GM19324 (cell line): ENCODE measurements around the gene VKORC1L1.
"Not testable (repeated sequence)": the region's sequence is repeated elsewhere in the genome, so short reads cannot be mapped to it uniquely, and the experiment has no call there.

Experiments
- ATAC-seq: cut with Tn5 transposase; IDR thresholded peaks from one replicate; pipeline ENCODE4 v1.9.1; 2021; ENCODE audit warnings: mild to moderate bottlenecking, moderate library complexity; ENCODE audit not compliant: unreplicated experiment, low FRiP score

The VKORC1L1 gene

GRCh38 chr7:65927489-65928448 is 54.9 kb downstream of the VKORC1L1 start:
- no peak for ATAC-seq

GRCh38 chr7:65931685-65932084 is 58.8 kb downstream of the VKORC1L1 start:
- ATAC-seq: no peak

GRCh38 chr7:65937296-65937695 is 64.4 kb downstream of the VKORC1L1 start:
- ATAC-seq: no peak

DNA sequence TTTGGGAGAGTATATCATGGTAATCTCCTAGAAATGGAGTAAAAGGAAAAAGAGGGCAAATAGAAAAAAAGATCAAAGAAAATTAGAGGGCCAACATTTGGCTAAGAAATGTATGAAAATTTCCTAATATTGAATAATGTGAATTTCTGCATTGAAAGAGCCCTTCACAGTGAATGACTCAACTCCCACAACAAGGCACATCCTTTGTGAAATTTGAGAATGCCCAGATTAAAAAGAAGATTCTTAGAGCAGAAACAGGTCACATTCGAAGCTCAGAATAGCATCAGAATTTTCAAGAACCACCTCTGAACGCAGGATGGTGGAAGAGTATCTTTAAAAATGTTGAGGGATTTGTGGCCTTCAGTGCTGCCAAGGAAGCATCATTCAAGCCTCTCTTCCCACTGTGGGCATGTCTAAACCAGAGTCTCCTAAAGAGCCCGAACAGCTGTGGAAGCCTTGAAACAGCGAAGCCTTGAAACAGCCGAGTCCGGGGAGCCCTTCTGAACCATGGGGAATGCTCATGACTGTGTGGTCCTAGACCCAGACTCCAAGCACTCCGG is 65.5 kb downstream of the VKORC1L1 start:
- no peak for ATAC-seq

DNA sequence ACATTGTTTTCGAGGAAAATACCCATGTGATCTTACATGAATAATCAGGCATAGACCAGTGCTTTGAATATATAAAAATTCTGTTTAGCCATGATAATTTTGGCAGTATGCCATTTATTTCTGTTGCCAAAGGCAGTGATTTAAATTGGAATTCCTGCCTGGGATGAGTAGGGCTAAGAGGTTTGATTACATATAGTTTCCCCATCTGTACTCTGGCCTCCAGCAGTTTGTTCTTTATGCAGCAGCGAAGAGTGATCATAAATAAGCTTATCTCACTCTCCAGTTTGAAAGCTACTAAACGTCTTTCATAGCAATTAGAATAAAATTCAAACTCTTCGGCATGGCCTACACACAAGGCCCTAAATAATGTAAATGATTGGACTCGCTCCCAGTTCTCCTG is 72.9 kb downstream of the VKORC1L1 start:
- ATAC-seq: not testable (repeated sequence)

DNA sequence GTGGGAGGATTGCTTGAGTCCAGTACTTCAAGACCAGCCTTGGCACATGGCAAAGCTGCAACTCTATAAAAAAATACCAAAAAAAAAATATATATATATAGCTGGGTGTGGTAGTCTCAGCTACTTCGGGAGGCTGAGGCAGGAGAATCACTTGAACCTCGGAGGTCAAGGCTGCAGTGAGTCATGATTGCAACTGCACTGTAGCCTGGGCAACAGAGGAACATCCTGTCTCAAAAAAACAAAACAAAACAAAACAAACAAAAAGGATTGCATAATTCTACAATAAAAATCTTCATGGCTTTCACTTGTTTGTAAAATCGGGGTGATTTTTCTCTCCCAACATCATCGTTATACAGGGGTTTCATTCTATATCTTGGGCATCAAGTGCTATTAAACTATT is 74.0 kb downstream of the VKORC1L1 start:
- no peak for ATAC-seq

DNA sequence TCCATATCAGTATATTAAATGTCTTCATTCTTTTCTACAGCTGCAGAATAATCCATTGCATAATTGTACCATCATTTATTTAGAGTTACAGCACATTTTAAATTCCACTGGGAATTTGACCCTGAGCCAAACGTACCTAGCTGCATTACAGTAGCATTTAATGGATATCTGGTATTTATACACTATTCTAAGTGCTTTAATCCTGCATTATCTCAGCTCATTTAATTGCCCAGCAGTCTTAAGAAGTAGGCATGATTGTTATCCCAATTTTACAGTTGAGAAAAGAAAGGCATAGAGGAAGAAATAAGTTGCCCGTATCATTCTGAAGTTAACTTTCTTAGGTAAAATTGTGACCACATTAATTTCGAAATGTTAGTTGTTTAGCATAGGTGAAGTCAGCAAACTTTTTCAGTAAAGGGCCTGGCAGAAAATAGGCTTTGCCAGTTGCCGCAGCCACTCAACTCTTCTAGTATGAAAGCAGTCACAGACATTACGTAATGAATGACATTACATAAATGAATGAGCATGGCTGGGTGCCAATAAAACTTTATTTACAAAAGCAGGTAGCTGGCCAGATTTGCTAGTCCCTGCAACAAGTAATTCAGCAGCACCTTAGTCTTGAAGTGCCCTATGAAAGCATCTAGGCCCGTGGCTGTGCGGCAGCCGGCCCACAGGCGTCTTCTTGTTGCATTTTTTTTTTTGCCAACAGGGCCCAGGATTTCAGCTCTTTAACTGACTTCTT is 79.1 kb downstream of the VKORC1L1 start:
- no peak for ATAC-seq

DNA sequence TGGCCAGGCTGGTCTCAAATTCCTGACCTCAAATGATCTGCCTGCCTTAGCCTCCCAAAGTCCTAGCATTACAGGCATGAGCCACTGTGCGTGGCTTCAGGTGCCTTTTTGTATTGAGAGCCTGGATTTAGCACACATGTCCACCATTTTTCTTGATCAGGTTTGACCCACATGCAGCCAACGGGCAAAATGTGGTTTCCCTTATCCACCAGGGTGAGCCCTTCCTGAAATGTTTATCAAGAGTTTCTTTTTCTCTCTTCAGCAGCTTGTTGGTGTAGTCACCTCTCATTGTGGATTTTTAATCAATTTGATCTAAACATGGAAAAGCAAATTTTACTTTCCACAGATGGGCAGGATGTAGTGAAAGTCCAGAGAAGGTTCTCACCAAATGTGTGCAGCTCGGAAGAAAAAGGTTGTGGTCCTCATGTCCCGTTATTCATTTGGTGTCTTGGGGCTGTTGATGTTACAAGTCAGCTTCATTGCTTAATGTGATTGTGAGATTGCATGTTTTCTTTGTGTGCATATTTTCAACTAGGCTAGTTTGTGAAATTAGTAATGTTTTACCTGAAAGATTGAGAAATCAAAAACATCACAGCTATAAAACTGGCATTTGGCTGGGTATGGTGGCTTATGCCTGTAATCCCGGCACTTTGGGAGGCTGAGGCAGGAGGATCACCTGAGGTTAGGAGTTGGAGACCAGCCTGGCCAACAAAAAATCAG is 80.3 kb downstream of the VKORC1L1 start:
- no peak for ATAC-seq

DNA sequence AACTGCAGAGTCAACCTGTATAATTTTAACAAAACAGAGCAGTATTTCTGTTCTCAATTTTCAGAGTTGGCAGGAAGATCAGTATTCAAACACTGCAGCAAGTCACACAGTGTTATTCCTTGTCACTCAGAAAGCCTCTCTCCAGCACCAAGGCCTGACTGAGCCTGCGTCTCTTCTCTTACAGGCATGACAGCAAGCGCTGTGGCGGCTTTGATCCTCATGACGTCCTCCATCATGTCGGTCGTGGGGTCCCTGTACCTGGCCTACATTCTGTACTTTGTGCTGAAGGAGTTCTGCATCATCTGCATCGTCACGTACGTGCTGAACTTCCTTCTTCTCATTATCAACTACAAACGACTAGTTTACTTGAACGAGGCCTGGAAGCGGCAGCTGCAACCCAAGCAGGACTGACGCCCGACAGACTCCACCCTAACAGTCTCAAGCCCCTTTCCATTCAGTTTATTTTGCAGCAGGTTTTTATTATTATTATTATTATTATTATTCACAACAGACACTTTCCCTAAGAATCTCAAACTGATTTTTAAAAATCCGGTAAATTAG is 81.1 kb downstream of the VKORC1L1 start:
- no peak for ATAC-seq

DNA sequence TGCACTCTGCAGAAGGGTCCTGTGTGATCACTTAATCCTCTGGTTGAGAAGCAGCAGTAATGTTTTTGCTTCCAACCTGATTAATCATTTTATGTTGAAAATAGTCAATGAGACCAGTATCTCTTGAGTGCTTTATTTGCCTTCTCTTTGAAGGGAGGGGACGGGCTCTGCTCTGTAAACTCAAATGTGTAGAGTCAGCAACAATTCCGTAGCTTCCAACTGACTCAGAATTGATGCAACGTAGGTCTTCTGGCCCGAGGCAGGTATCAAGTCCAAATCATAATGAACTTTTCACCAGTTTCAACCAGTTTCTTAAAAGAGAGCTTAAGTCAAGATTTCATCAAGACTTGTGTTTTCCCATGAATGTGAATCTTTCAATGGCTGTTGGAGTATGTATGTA is 82.8 kb downstream of the VKORC1L1 start:
- no peak for ATAC-seq

- no peak for ATAC-seq
Measured at GRCh38 chr7:65960351-65961074, 87.6 kb downstream of the VKORC1L1 start.

GRCh38 chr7:65962033-65962432 is 89.2 kb downstream of the VKORC1L1 start:
- ATAC-seq: no peak

DNA sequence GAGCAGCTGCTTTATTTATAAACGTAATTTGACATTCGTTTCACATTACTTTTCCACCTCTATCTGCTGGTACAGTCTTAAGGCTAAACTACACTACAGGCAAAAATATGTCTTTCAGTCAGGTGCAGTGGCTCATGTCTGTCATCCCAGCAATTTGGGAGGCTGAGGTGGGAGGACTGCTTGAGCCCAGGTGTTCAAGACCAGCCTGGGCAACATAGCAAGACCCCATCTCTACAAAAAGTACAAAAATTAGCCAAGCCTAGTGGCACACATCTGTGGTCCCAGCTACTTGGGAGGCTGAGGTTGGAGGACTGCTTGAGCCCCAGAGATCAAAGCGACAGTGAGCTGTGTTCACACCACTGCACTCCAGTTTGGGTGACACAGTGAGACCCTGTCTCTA is 91.8 kb downstream of the VKORC1L1 start:
- not testable (repeated sequence) for ATAC-seq

GRCh38 chr7:65966146-65966545 is 93.3 kb downstream of the VKORC1L1 start:
- ATAC-seq: no peak

DNA sequence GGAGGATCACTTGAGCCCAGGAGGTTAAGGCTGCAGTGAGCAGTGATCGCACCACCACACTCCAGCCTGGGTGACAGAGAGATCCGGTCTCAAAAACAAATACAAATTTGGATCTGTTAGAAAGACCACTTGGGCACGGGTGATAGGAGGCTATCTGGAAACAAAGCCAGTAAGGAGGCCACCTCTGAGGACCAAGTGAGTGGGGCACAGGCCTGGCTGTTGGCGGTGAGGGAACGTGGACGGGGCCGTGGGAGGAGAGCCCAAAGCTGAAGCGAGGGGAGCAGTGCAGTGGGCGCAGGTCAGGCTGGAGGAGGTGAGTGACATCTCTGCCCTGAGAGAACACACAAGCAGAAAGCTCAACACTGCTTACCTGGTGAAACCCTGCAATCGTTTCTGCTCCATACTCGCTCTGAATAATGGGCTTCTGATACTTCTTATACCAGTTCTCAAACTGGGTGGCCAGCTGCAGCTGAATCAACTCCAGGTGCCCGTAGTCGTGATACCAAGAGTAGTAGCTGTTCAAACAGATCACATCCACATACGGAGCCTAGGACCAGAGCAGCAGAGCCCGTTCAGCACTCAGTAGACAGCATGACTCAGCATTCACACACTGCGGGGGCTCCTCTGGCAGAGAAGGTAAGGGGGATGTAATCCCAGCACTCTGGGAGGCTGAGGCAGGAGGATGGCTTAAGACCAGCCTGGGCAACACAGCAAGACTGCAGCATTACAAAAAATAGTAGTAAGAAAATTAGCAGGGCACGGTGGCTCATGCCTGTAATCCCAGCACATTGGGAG is 94.7 kb downstream of the VKORC1L1 start:
- ATAC-seq: no peak

DNA sequence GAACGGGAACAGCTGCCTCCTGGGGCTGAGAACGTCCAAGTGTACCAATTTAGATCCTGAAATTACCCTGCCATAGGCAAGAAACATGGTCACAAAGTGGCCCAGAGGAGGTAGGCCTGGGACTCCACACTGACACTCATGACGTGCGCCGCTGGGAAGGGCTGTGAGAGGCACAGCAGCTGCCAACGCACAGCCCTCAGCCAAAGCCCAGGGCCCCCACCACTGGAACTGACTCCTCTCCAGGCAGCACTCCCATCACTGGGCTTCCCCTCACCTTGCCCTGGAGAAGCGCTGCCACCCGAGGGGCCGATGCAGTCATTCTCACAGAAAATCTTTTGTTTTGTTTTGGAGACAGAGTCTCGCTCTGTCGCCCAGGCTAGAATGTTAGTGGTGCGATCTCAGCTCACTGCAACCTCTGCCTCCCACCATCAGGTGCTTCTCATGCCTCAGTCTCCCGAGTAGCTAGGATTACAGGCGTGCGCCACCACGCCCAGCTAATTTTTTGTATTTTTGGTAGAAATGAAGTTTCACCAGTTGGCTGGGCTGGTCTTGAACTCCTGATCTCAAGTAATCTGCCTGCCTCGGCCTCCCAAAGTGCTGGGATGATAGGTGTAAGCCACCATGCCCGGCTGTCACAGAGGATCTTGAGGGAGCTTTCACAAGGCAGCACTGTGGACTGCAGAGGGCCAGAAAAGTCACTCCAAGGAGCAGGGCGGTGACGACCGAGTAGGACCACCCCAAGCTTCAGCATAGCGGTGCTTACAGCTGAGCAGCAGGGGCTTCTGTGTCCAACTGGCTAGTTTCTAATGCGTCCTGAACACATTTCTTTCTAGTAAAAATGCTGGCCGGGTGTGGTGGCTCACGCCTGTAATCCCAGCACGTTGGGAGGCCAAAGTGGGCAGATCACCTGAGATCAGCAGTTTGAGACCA is 95.6 kb downstream of the VKORC1L1 start:
- ATAC-seq: no peak

DNA sequence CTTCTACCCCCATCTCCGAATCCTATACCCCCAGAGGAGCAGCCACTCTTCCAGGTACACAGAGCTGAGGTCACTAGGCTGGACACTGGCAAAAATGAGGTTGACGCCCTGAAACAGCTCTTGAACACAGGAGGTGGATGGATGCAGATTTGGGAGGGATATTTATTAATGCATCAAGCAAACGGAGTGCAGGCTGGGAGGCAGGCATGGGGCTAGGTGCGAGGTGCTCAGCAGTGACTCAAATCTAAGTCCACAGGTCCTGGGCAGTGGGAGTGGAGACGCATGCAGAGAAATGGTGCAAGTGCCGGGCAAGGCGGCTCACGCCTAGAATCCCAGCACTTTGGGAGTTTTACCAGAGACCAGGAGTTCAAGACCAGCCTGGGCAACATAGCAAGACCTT is 98.1 kb downstream of the VKORC1L1 start:
- no peak for ATAC-seq

GRCh38 chr7:65972976-65973375 is 100.1 kb downstream of the VKORC1L1 start:
- no peak for ATAC-seq
